ENCODE data around the gene SPHK2.
A peak's percentile ranks its signal among the peaks of the same experiment; 100 is the strongest.
"Not testable (repeated sequence)": the region's sequence is repeated elsewhere in the genome, so short reads cannot be mapped to it uniquely, and the experiment has no call there.

Gene SPHK2

DNA sequence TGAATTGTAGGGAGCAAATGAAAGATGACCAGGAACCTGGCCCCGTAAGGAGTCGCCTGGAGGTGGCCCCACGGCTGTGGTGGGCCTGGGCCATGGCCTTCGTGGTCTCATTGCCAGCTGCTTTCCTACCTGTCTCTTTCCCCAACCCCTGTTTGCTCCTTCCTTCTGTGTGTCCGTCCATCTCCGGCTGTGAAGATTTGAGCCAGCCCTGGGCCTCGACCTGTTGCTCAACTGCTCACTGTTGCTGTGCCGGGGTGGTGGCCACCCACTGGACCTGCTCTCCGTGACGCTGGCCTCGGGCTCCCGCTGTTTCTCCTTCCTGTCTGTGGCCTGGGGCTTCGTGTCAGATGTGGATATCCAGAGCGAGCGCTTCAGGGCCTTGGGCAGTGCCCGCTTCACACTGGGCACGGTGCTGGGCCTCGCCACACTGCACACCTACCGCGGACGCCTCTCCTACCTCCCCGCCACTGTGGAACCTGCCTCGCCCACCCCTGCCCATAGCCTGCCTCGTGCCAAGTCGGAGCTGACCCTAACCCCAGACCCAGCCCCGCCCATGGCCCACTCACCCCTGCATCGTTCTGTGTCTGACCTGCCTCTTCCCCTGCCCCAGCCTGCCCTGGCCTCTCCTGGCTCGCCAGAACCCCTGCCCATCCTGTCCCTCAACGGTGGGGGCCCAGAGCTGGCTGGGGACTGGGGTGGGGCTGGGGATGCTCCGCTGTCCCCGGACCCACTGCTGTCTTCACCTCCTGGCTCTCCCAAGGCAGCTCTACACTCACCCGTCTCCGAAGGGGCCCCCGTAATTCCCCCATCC lies 9.4 kb downstream of the SPHK2 start:
- ChIA-PET CTCF (no interaction called here), POLR2A (interaction anchor here (1.5 to 6.7 kb wide), 3 partner anchors 10 to 17 kb away, joined by 5 to 88 read pairs (median 13); partner anchors contain the start of genes CA11, RPL18 and SPHK2)
- no peak for TF ChIP-seq SUZ12 (IDR thresholded peaks at IDR 0.05)
- no peak for TF ChIP-seq SP1 (IDR thresholded peaks at IDR 0.05)
- no peak for TF ChIP-seq ARNT (IDR thresholded peaks at IDR 0.05)
- TF ChIP-seq FOXK2 (IDR thresholded peaks at IDR 0.05) = no peak
- no peak for TF ChIP-seq TARDBP (IDR thresholded peaks at IDR 0.05)
- TF ChIP-seq BHLHE40 (IDR thresholded peaks at IDR 0.05; ENCODE audit: borderline replicate concordance) = no peak
- TF ChIP-seq NFRKB (IDR thresholded peaks at IDR 0.05) = no peak
- no peak for TF ChIP-seq ELF4 (IDR thresholded peaks at IDR 0.05)
- no peak for DNase-seq (ENCODE audit: extremely low spot score)

GRCh38 chr19:48629297-48629598 lies 9.9 kb downstream of the SPHK2 start:
- no peak for DNase-seq (ENCODE audit: extremely low spot score)
- TF ChIP-seq LEF1 (IDR thresholded peaks at IDR 0.05; ENCODE audit: borderline replicate concordance) (no peak), FOXM1 (IDR thresholded peaks at IDR 0.05; ENCODE audit: borderline replicate concordance) (no peak), SUZ12 (IDR thresholded peaks at IDR 0.05) (no peak)
- TF ChIP-seq, protein P1, sequence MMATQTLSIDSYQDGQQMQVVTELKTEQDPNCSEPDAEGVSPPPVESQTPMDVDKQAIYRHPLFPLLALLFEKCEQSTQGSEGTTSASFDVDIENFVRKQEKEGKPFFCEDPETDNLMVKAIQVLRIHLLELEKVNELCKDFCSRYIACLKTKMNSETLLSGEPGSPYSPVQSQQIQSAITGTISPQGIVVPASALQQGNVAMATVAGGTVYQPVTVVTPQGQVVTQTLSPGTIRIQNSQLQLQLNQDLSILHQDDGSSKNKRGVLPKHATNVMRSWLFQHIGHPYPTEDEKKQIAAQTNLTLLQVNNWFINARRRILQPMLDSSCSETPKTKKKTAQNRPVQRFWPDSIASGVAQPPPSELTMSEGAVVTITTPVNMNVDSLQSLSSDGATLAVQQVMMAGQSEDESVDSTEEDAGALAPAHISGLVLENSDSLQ (IDR thresholded peaks at IDR 0.05) = no peak
- POLR2A ChIA-PET = interaction anchor here (1.0 to 6.7 kb wide), 3 partner anchors 11 to 208 kb away, joined by 4 to 88 read pairs (median 5); partner anchors contain the start of genes CA11, RPL18 and SPHK2
- CTCF ChIA-PET = interaction anchor here (0.6 kb wide), 1 partner anchor 148 kb away, joined by 3 read pairs; no protein-coding TSS in a partner anchor

GRCh38 chr19:48629599-48630295 lies 10.4 kb downstream of the SPHK2 start:
- ChIA-PET CTCF (interaction anchor here (0.6 kb wide), 1 partner anchor 149 kb away, joined by 3 read pairs; no protein-coding TSS in a partner anchor), POLR2A (interaction anchor here (1.0 to 6.7 kb wide), 4 partner anchors 9 to 208 kb away, joined by 3 to 88 read pairs (median 4); partner anchors contain the start of genes RPL18 and SPHK2)
- TF ChIP-seq L3MBTL2 (conservative IDR thresholded peaks at IDR 0.05) (no peak), ZNF384 (IDR thresholded peaks at IDR 0.05) (no peak), SP1 (IDR thresholded peaks at IDR 0.05) (no peak), TARDBP (IDR thresholded peaks at IDR 0.05) (no peak), ELF4 (IDR thresholded peaks at IDR 0.05) (no peak), SUZ12 (IDR thresholded peaks at IDR 0.05) (no peak), FOXM1 (IDR thresholded peaks at IDR 0.05; ENCODE audit: borderline replicate concordance) (no peak), FOXA1 (IDR thresholded peaks at IDR 0.05) (no peak), CTBP1 (IDR thresholded peaks at IDR 0.05; ENCODE audit: borderline replicate concordance) (no peak), HDGF (IDR thresholded peaks at IDR 0.05; ENCODE audit: borderline replicate concordance) (no peak), FOXK2 (IDR thresholded peaks at IDR 0.05) (no peak), ARNT (IDR thresholded peaks at IDR 0.05) (no peak)
- TF ChIP-seq, protein P1 (IDR thresholded peaks at IDR 0.05) = no peak
- peak; percentile 67 for DNase-seq (ENCODE audit: extremely low spot score)

DNA sequence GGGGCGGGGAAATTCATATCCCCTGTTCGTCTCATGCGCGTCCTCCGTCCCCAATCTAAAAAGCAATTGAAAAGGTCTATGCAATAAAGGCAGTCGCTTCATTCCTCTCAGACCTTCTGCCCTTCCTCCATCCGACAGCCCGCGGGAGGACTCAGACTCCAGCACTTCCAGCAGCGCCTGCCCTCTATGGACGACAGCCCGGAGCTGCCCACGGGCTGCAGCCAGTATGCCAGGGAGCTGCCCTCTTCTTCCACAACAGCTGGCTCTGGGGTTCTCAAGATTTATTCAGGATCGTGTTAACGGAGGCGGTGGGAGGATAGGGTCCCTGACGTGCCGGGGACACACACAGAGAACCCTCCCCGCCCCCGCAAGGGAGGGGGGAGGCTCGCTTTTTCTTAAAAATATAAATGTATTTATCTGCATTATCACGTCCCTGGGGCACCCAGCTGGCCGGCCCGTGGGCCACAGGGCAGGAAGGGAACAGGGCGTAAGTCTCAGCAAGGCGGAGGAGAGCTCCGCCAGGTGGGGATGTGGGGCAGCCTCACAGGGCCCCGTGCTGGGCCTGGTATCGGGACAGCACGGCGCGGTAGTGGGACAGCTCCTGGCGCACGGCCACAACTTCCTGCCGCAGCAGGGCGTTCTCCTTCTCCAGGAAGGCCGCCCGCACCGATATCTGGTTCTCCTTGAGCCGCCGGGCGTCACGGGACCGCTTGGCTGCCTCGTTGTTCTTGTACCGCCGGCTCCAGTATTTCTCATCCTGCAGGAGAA lies 11.2 kb downstream of the SPHK2 start:
- CTCF ChIA-PET = no interaction called here
- POLR2A ChIA-PET = interaction anchor here (1.0 to 6.7 kb wide), 4 partner anchors 10 to 207 kb away, joined by 3 to 88 read pairs (median 4); partner anchors contain the start of genes RPL18 and SPHK2
- no peak for TF ChIP-seq FOXM1 (IDR thresholded peaks at IDR 0.05; ENCODE audit: borderline replicate concordance)
- TF ChIP-seq L3MBTL2 (conservative IDR thresholded peaks at IDR 0.05) = 0 out of 2 replicates have a peak, but pooled peaks have one; percentile 27
- TF ChIP-seq FOXK2 (IDR thresholded peaks at IDR 0.05) = no peak
- no peak for DNase-seq (ENCODE audit: extremely low spot score)

DNA sequence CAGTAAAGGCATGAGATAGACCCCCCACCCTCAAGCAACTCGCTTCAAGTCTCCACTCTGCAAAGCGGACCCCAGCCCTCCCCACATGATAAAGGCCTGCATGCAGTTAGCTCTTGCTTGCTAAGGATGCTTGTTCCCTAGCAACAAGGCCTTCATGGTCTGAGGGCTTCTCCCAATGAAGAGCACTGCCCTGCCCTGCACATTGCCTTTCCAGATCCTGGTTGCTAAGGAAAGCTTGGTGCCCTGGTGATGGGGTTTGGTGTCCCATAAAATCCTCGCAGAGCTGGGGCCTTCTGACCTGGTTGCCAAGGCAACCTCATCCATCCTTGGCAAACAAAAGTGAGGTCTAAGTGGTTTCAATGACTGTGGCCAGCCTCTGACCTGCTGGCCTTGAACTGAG lies 11.9 kb downstream of the SPHK2 start:
- TF ChIP-seq SP1 (IDR thresholded peaks at IDR 0.05) (no peak), ARNT (IDR thresholded peaks at IDR 0.05) (no peak), CTBP1 (IDR thresholded peaks at IDR 0.05; ENCODE audit: borderline replicate concordance) (no peak), FOXK2 (IDR thresholded peaks at IDR 0.05) (no peak), LEF1 (IDR thresholded peaks at IDR 0.05; ENCODE audit: borderline replicate concordance) (no peak)
- TF ChIP-seq, protein P1 (IDR thresholded peaks at IDR 0.05) = no peak
- ChIA-PET POLR2A (interaction anchor here (6.7 kb wide), 1 partner anchor 13 kb away, joined by 88 read pairs; the partner anchor contains the start of genes RPL18 and SPHK2), CTCF (no interaction called here)
- DNase-seq (ENCODE audit: extremely low spot score) = no peak

GRCh38 chr19:48632286-48632685 lies 13.0 kb downstream of the SPHK2 start:
- POLR2A ChIA-PET = interaction anchor here (1.5 to 6.7 kb wide), 3 partner anchors 9 to 14 kb away, joined by 4 to 88 read pairs (median 21); partner anchors contain the start of genes RPL18 and SPHK2
- CTCF ChIA-PET; DNase-seq (ENCODE audit: extremely low spot score): not testable (repeated sequence)
